GM19452 (cell line): ENCODE data around the gene CADPS.

ENCODE experiments used
- ATAC-seq: cut with Tn5 transposase; IDR thresholded peaks from one replicate; pipeline ENCODE4 v1.9.1; 2021; ENCODE audit not compliant: unreplicated experiment

CADPS gene

GRCh38 chr3:62757045-62757444 is 118.2 kb downstream of the CADPS start:
- no peak for ATAC-seq

GRCh38 chr3:62755285-62755684 is 119.9 kb downstream of the CADPS start:
- no peak for ATAC-seq

GRCh38 chr3:62749657-62750056 is 125.6 kb downstream of the CADPS start:
- ATAC-seq: no peak

- no peak for ATAC-seq
These were observed 126.1 kb downstream of the CADPS start for GRCh38 chr3:62749130-62749529.

- ATAC-seq: no peak
These were observed 137.8 kb downstream of the CADPS start for GRCh38 chr3:62737449-62737848.

GRCh38 chr3:62735510-62735909 is 139.7 kb downstream of the CADPS start:
- no peak for ATAC-seq

- no peak for ATAC-seq
These were observed 142.9 kb downstream of the CADPS start for GRCh38 chr3:62732183-62732904.

- ATAC-seq: no peak
These were observed 147.2 kb downstream of the CADPS start for GRCh38 chr3:62727981-62728380.

- no peak for ATAC-seq
These were observed 147.7 kb downstream of the CADPS start for GRCh38 chr3:62727536-62727935.

GRCh38 chr3:62724503-62724902 is 150.7 kb downstream of the CADPS start:
- ATAC-seq: no peak

- ATAC-seq: no peak
These were observed 151.3 kb downstream of the CADPS start for GRCh38 chr3:62723914-62724217.

- ATAC-seq: no peak
These were observed 151.9 kb downstream of the CADPS start for GRCh38 chr3:62723166-62723913.

GRCh38 chr3:62722344-62722743 is 152.9 kb downstream of the CADPS start:
- ATAC-seq: no peak

GRCh38 chr3:62718515-62719320 is 156.5 kb downstream of the CADPS start:
- no peak for ATAC-seq

- ATAC-seq: no peak
These were observed 157.2 kb downstream of the CADPS start for GRCh38 chr3:62718011-62718410.

GRCh38 chr3:62712746-62713145 is 162.5 kb downstream of the CADPS start:
- ATAC-seq: no peak

GRCh38 chr3:62710751-62711150 is 164.5 kb downstream of the CADPS start:
- no peak for ATAC-seq

- ATAC-seq: no peak
These were observed 166.4 kb downstream of the CADPS start for GRCh38 chr3:62708638-62709373.

GRCh38 chr3:62705721-62706120 is 169.5 kb downstream of the CADPS start:
- no peak for ATAC-seq

GRCh38 chr3:62703451-62704167 is 171.6 kb downstream of the CADPS start:
- ATAC-seq: no peak

GRCh38 chr3:62700357-62700756 is 174.9 kb downstream of the CADPS start:
- no peak for ATAC-seq
